ENCODE results near the gene LRRTM4. TPM values are rescaled to one million over a fixed set of nuclear protein-coding genes. Genes with fewer than 3 reads are reported as not detected.

The LRRTM4 gene
- total RNA-seq (2014; rRNA removed; shearing (Covaris generic)) (not detected in 2 replicates), polyA plus RNA-seq (2016; fragmentation: Nextera tagmentation; extraction: Ambion mirVana) (not detected in 2 replicates)

GRCh38 chr2:77521931-77522470 is at the start of gene LRRTM4:
TSS of gene LRRTM4 (minus strand) at chr2:77522376.
- WGBS, 2 experiments (ENCODE audit: low coverage in 1 of 2, low lambda C conversion rate in 2 of 2, missing lambda C conversion rate in 2 of 2): 0 to 4% methylated on average over 3 to 4 of the region's 4 CpGs
- H2AFZ ChIP-seq: no peak within 1 kb of the TSS
- in situ Hi-C loops (cut with MboI): no loop called here

GRCh38 chr2:77571545-77571944 is 49.4 kb upstream of the LRRTM4 start:
- TF ChIP-seq EZH2phosphoT487 (IDR thresholded peaks at IDR 0.05; ENCODE audit: insufficient read depth, low read depth) (no peak), EZH2 (IDR thresholded peaks at IDR 0.05; ENCODE audit: insufficient read depth, poor library complexity, severe bottlenecking) (no peak)
- in situ Hi-C loops (cut with MboI): no loop called here
- WGBS, 2 experiments (ENCODE audit: low coverage in 1 of 2, low lambda C conversion rate in 2 of 2, missing lambda C conversion rate in 2 of 2): 36 to 37% methylated on average over 2 of the region's 2 CpGs
- no peaks in the 10 kb centered on the region for H3K9me2 ChIP-seq (ENCODE audit: insufficient read depth)
- H3K4me2 ChIP-seq (ENCODE audit: unreplicated experiment): no peak overlapping the region
- DNase-seq: no peak
- no peak overlapping the region for H3K9ac ChIP-seq
- H4K20me1 ChIP-seq (ENCODE audit: insufficient read depth): no peaks in the 10 kb centered on the region
- no peaks in the 10 kb centered on the region for H3K36me3 ChIP-seq (ENCODE audit: low read depth)
- H3K27me3 ChIP-seq (replicated peaks; ENCODE audit: insufficient read depth): no peaks in the 10 kb centered on the region
- H3F3A ChIP-seq (ENCODE audit: insufficient read depth): no peaks in the 10 kb centered on the region
- H2AFZ ChIP-seq: no peak overlapping the region
- no peak overlapping the region for H3K4me3 ChIP-seq
- H3K9me3 ChIP-seq (ENCODE audit: low read depth): peaks cover 7% of the 10 kb centered on the region
- no peak overlapping the region for H3K27ac ChIP-seq
- no peaks in the 10 kb centered on the region for H3K4me1 ChIP-seq (ENCODE audit: insufficient read depth)
- H3K79me2 ChIP-seq (ENCODE audit: insufficient read depth): no peaks in the 10 kb centered on the region

More at GRCh38 chr2:77521931-77522470, at the start of gene LRRTM4:
- no peak within 1 kb of the TSS for H3K27ac ChIP-seq
- H3K36me3 ChIP-seq (ENCODE audit: low read depth): no peaks in the 10 kb centered on the region
- no peaks in the 10 kb centered on the region for H3K9me3 ChIP-seq (ENCODE audit: low read depth)
- H4K20me1 ChIP-seq (ENCODE audit: insufficient read depth): no peaks in the 10 kb centered on the region
- H3K9ac ChIP-seq: no peak within 1 kb of the TSS
- TF ChIP-seq EZH2 (IDR thresholded peaks at IDR 0.05; ENCODE audit: insufficient read depth, poor library complexity, severe bottlenecking): no peak
- no peak for TF ChIP-seq EZH2phosphoT487 (IDR thresholded peaks at IDR 0.05; ENCODE audit: insufficient read depth, low read depth)
- H3F3A ChIP-seq (ENCODE audit: insufficient read depth): no peaks in the 10 kb centered on the region
- no peaks in the 10 kb centered on the region for H3K9me2 ChIP-seq (ENCODE audit: insufficient read depth)
- no peak within 1 kb of the TSS for H3K4me2 ChIP-seq (ENCODE audit: unreplicated experiment)
- no peaks in the 10 kb centered on the region for H3K4me1 ChIP-seq (ENCODE audit: insufficient read depth)
- no peaks in the 10 kb centered on the region for H3K27me3 ChIP-seq (replicated peaks; ENCODE audit: insufficient read depth)
- no peak for DNase-seq
- H3K79me2 ChIP-seq (ENCODE audit: insufficient read depth): no peaks in the 10 kb centered on the region
- H3K4me3 ChIP-seq: no peak within 1 kb of the TSS

DNA sequence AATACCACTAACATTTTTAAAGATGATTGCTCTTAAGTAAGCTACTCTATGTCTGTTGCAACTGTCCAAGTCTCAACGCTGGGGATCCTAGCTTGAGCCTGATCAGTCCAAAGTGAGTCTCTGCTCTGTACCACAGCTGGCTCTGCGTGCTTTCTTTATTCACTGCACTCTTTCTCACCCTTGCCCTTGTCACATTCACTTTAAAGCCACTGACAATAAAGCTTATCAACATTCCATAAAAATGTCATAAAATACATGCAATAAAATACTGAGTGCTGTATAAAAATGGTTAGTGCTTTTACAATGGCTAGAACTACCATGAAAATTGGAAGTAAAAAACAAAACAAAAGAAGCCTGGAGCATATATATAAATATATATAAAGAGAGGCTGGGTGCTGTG is 45.5 kb upstream of the LRRTM4 start:
- Histone ChIP-seq H3K9me2 (ENCODE audit: insufficient read depth) (no peaks in the 10 kb centered on the region), H3K4me1 (ENCODE audit: insufficient read depth) (no peaks in the 10 kb centered on the region)
- in situ Hi-C loops (cut with MboI): no loop called here

GRCh38 chr2:77566582-77566981 is 44.4 kb upstream of the LRRTM4 start:
- in situ Hi-C loops (cut with MboI): no loop called here
- no peaks in the 10 kb centered on the region for H3K27me3 ChIP-seq (replicated peaks; ENCODE audit: insufficient read depth)
- no peak overlapping the region for H3K4me2 ChIP-seq (ENCODE audit: unreplicated experiment)
- H3K36me3 ChIP-seq (ENCODE audit: low read depth): no peaks in the 10 kb centered on the region
- H4K20me1 ChIP-seq (ENCODE audit: insufficient read depth): no peaks in the 10 kb centered on the region
- TF ChIP-seq EZH2phosphoT487 (IDR thresholded peaks at IDR 0.05; ENCODE audit: insufficient read depth, low read depth) (no peak), EZH2 (IDR thresholded peaks at IDR 0.05; ENCODE audit: insufficient read depth, poor library complexity, severe bottlenecking) (no peak)
- no peaks in the 10 kb centered on the region for H3K79me2 ChIP-seq (ENCODE audit: insufficient read depth)
- no peaks in the 10 kb centered on the region for H3F3A ChIP-seq (ENCODE audit: insufficient read depth)
- no peaks in the 10 kb centered on the region for H3K4me1 ChIP-seq (ENCODE audit: insufficient read depth)
- H3K9ac ChIP-seq: no peak overlapping the region
- WGBS, 2 experiments (ENCODE audit: low coverage in 1 of 2, low lambda C conversion rate in 2 of 2, missing lambda C conversion rate in 2 of 2): 31 to 32% methylated on average over 3 of the region's 3 CpGs
- no peak overlapping the region for H2AFZ ChIP-seq
- no peak for DNase-seq
- H3K27ac ChIP-seq: no peak overlapping the region
- peaks cover 7% of the 10 kb centered on the region for H3K9me3 ChIP-seq (ENCODE audit: low read depth)
- H3K9me2 ChIP-seq (ENCODE audit: insufficient read depth): no peaks in the 10 kb centered on the region
- no peak overlapping the region for H3K4me3 ChIP-seq

More for the DNA sequence above, 45.5 kb upstream of the LRRTM4 start:
- Histone ChIP-seq H3K9me3 (ENCODE audit: low read depth) (peaks cover 7% of the 10 kb centered on the region), H3K9ac (no peak overlapping the region), H3K4me3 (no peak overlapping the region), H3K79me2 (ENCODE audit: insufficient read depth) (no peaks in the 10 kb centered on the region), H4K20me1 (ENCODE audit: insufficient read depth) (no peaks in the 10 kb centered on the region), H2AFZ (no peak overlapping the region), H3K4me2 (ENCODE audit: unreplicated experiment) (no peak overlapping the region), H3F3A (ENCODE audit: insufficient read depth) (no peaks in the 10 kb centered on the region), H3K27me3 (replicated peaks; ENCODE audit: insufficient read depth) (no peaks in the 10 kb centered on the region), H3K27ac (no peak overlapping the region), H3K36me3 (ENCODE audit: low read depth) (no peaks in the 10 kb centered on the region)
- TF ChIP-seq EZH2phosphoT487 (IDR thresholded peaks at IDR 0.05; ENCODE audit: insufficient read depth, low read depth) (no peak), EZH2 (IDR thresholded peaks at IDR 0.05; ENCODE audit: insufficient read depth, poor library complexity, severe bottlenecking) (no peak)
- WGBS, 2 experiments (ENCODE audit: low coverage in 1 of 2, low lambda C conversion rate in 2 of 2, missing lambda C conversion rate in 2 of 2): 2 to 3% methylated on average over 2 of the region's 2 CpGs
- no peak for DNase-seq

Data from GM23248 (cell line).